ENCODE results near the gene GRAMD1A.
"Not testable (repeated sequence)": the region's sequence is repeated elsewhere in the genome, so short reads cannot be mapped to it uniquely, and the experiment has no call there.

GRAMD1A gene

DNA sequence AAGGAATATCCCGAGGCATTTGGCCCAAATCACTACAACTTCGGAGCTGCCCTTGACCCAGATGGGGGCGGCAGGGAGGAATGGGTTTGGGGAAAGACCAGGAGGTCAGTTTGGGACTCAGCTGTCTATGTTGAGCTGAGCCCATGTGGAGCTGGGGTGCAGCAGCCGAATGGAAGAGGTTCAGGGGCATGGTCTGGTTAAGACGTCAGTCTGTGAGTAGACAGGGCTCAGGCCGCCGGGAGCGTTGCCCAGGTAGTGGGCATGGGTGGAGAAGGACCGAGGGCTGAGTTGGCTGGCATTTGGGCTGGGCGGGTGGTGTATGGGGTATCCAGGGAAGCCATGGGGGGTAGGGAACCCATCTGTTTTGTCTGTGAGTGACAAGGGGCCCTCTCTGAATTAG, 20.9 kb downstream of the GRAMD1A start:
- no peak for DNase-seq

GRCh38 chr19:35021596-35021995, 21.5 kb downstream of the GRAMD1A start:
- DNase-seq: no peak

DNA sequence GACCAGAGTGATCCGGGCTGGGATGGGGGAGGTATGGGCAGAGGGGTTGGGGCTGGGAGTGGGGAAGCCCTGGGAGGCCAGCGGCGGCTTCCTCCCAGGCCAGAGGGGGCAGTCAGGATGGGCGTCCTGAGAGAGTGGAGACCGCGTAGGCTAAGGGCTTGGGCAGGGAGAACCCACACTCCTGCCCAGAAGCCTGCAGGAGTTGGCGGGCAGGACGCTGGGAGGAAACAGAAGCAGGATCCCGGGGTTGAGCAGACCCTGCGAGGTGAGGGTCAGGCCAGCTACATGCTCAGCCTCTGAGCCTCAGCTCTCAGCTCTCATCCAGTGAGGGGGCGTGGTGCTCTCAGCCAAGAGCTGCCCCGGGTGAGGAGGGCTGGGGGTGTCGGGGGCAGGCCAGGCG, 22.3 kb downstream of the GRAMD1A start:
- DNase-seq: no peak

DNA sequence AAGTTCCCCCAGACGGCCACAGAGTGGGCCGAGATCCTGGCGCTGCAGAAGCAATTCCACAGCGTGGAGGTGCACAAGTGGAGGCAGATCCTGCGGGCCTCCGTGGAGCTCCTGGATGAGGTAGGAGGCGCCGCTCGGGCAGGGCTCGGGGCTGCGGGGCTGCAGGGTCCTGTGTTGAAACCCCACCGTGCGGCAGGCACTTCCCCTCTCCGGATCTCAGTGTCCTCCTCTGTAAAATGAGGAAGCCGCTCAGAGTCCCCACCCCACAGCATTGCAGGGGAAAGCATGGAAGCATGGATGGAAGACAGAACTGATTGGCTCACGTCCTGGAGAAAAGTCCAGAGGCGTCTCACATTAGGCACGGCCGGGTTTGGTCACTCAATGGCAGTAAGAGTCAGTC, 23.3 kb downstream of the GRAMD1A start:
- no peak for DNase-seq

DNA sequence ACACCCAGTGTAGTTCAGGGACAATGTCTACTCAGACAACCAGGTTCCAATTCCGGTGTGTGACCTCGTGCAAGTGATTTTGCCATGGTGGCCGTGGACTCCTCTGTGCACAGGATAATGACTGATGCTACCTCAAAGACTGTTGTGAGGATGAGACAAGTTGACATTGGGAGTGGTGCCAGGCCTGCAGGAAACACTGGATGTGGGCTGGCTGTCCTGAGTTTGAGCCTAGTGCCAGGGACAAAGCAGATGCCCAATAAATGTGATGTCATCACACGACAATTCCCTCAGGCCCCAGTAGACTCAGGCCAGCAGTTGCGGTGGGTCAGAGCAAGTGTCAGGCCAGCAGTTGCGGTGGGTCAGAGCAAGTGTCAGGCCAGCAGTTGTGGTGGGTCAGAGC, 24.0 kb downstream of the GRAMD1A start:
- no peak for DNase-seq

GRCh38 chr19:35025969-35026368, 25.8 kb downstream of the GRAMD1A start:
- no peak for DNase-seq

DNA sequence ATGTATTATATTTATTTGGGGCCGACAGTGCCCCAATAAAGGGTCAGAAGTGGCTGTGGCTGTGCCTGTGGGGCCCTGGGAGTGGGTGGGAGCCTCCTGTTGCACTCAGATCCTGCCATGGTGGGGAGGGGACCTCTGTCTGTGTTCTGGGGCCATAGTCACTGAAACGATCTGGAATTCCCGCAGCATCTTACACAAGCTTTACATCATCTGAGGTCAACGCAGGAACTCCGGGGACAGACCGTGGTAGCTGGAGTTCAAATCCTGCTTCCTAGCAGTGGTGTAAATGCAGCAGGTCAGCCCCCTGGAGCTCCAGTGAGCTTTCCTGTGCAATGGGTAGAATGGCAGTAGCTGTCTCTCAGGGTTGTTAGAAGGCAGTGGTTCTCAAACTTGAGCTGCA, 26.3 kb downstream of the GRAMD1A start:
- no peak for DNase-seq

- no peak for DNase-seq
Observed at GRCh38 chr19:35027009-35027408, 26.9 kb downstream of the GRAMD1A start.

DNA sequence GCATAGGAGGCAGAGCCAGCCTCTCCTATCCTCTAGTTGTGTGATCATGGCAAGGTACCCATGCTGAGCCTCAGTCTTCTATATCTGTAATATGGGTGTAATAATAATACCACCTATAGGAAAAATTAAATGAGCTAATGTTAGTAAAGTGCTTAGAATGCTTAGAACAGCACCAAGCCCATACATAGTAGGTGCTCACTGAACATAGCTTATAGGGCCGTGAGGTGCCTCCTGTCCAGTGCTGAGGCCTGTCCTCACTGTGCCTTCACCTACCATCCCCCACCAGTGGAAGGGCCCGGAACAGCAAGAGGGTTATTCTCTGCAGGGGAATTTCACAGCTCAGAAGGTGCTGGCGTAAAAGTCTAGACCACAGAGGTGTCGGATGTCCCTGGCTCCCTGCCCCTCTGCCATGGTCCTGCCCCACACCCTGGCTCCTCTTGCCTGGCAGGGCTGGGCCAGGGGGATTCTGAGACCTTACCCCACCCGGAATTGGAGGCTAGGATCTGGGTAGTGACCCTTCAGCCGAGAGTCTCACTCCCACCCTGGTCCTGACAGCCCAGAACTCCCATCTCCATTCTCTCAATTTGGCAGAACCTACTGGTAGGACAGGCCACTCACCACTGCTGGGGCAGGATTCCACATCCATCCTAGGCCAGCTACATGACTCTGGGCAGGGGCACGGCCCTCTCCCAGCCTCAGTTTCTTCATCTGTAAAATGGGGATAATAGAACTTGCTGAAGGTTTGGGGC, 27.9 kb downstream of the GRAMD1A start:
- DNase-seq: no peak

GRCh38 chr19:35028600-35028885, 28.4 kb downstream of the GRAMD1A start:
- not testable (repeated sequence) for DNase-seq

DNA sequence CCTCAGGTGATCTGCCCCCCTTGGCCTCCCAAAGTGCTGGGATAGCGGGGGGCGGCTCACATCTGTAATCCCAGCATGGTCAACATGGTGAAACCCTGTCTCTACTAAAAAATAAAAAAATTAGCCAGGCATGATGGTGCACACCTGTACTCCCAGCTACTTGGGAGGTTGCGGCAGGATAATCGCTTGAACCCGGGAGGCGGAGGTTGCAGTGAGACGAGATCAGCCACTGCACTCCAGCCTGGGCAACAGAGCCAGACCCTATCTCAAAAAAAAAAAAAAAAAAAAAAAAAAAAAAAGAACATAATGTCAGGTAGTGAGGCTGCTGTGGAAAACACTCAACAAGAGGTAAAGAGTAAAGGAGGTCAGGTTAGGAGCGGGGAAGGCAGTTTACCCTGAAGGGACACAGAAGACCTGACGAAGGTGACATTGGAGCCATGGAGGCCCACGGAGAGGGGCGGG, 29.2 kb downstream of the GRAMD1A start:
- not testable (repeated sequence) for DNase-seq

DNA sequence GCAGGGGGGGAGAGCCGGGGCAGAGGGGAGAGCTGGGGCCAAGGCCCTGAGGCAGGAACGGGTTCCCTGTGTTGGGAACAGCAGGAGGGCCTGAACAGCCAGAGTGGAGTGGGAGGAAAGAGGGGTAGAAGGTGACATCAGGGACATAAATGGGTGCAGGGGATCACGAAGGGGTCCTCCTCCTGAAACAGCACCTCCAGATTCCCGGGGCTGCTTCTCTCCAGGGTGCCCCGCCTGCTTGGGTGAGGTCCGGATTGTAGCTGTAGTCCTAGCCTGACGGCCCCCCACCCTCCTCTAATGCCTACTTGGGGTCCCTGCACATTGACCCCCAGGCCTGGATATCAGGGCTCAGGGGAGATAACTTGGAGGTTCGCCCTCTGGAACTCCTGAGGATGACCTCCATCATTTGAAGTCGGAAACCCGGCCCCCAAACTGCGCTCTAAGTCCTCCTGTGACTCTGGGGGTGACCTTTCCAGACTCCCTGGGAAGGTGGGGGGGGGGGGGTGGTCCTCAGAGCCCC, 29.7 kb downstream of the GRAMD1A start:
- DNase-seq: no peak

GRCh38 chr19:35030257-35031071, 30.3 kb downstream of the GRAMD1A start, which contains the start of gene SCN1B:
TSS of gene SCN1B (plus strand) at chr19:35030470. CDS start at chr19:35030821, 351 bp downstream.
- peak; percentile 69 for DNase-seq

DNA sequence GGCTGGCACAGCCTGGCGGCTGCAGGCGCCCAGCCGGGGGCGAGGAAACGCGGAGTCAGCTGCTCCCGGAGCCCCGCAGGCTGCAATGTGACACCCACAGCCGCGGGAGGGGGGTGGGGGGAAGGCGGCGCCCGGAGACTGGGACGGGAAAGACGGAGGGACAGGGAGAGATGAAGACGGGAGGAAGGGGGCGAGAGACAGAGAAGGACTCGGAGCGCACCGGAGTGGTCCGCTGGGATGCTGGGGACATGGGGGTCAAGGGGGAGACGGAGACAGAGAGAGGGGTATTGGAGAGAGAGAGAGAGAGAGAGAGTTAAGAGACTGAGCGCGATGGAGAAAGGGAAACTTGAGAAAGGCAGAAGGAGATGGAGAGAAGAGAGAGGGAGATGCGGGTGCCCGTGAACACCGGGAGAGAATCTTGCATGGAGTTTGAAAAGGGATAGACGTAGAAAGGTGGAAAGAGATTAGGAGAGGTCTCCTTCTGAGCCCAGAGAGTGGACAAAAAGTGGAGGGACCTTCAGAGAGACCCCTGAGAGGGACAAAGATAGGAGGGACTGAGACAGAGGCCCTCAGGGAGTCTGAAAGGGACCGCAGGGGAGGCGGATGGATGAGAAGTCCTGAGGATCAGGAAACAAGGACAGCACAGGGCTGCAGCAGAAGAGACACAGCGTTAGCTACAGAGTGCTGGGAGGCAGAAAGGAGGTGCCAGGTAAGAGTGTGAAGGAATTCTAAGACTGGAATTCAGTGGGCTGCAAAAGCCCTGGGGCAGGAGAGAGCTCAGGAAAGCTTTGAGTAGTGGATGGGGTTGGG, 31.2 kb downstream of the GRAMD1A start:
- DNase-seq: no peak

DNA sequence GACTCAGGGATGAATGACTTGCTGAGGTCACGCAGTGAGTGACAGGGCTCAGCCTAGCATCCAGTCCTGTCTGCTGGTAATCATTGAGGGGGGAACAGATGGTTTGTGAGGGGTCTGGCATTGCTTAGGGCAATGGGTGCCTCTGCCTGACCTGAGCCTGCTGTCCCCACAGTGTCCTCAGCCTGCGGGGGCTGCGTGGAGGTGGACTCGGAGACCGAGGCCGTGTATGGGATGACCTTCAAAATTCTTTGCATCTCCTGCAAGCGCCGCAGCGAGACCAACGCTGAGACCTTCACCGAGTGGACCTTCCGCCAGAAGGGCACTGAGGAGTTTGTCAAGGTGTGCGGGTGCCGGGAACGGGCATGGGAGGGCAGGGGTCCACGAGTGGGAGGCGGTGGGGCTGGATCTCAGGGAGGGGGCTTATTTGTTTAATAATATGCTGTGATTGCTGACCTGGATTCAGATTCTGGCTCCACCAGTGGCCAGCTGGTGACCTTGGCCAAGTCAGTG, 32.3 kb downstream of the GRAMD1A start:
- DNase-seq: no peak

GRCh38 chr19:35033067-35034004, 33.2 kb downstream of the GRAMD1A start:
- DNase-seq: no peak

DNA sequence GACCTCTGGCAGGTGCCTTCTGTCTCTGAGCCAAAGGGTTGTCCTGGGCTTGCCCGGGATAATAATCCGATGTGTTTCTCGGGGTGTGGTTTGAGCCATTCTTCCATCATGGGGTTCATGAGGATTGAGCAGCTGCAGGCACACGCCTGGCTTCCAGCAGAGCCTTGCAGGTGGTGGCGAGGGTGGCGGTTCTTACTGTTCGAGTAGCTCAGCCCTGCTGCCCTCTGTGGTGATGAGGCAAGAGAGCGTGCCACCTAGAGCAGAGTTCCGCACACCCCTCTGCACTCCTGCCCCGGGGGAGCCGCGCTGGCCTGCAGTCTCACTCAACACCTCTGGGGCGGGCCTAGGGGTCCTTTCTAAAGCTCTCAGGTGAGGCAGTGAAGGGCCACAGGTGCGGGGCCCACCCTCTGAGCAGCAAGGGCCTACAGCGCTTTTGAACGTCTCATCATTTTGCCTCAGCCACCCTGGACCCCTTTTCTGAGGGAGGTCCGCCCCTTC, 33.9 kb downstream of the GRAMD1A start:
- no peak for DNase-seq

- DNase-seq: no peak
Observed at GRCh38 chr19:35034588-35035382, 34.7 kb downstream of the GRAMD1A start.

- no peak for DNase-seq
Observed at GRCh38 chr19:35037716-35038622, 37.8 kb downstream of the GRAMD1A start.
